SU-DHL-6 (cell line): ENCODE measurements around the gene BPIFB2.

Experiments used
- H2AFZ ChIP-seq: fragments of 200-600 bp; sonication (generic); 2 replicates; pipeline ENCODE4 v1.6.1; 2014; ENCODE audit warnings: low read depth, mild to moderate bottlenecking, moderate library complexity, mixed read lengths, antibody characterized with exemption, low read length; ENCODE audit not compliant: severe bottlenecking
- H3F3A ChIP-seq: fragments of 200-600 bp; shearing (Covaris generic); 2 replicates; pipeline ENCODE4 v1.6.0; 2016; ENCODE audit warnings: antibody characterized with exemption, mild to moderate bottlenecking; ENCODE audit not compliant: insufficient read depth
- H3K27ac ChIP-seq: fragments of 200-600 bp; sonication (generic); 2 replicates; pipeline ENCODE4 v1.5.1; 2016; ENCODE audit warnings: low read depth, mild to moderate bottlenecking, low read length, moderate library complexity, mixed read lengths
- H3K27me3 ChIP-seq: fragments of 200-600 bp; sonication (generic), shearing (Covaris generic); 2 replicates; pipeline ENCODE4 v1.6.0; 2014; ENCODE audit warnings: mild to moderate bottlenecking, low read length
- H3K36me3 ChIP-seq: fragments of 200-600 bp; sonication (generic); 2 replicates; pipeline ENCODE4 v1.6.1; 2014; ENCODE audit warnings: mild to moderate bottlenecking, low read length, mixed read lengths
- H3K4me2 ChIP-seq: fragments of 300-600, 200-600 bp; shearing (Covaris generic), sonication (generic); 2 replicates; pipeline ENCODE4 v1.6.0; 2014; ENCODE audit warnings: low read length, low read depth, mild to moderate bottlenecking; ENCODE audit not compliant: poor library complexity, severe bottlenecking
- H3K4me3 ChIP-seq: fragments of 200-600 bp; sonication (generic); 2 replicates; pipeline ENCODE4 v1.5.1; 2014; ENCODE audit warnings: antibody characterized with exemption, low read length, mild to moderate bottlenecking, mixed read lengths; ENCODE audit not compliant: insufficient read depth, poor library complexity, severe bottlenecking
- H3K79me2 ChIP-seq: fragments of 200-600 bp; sonication (generic); 2 replicates; pipeline ENCODE4 v1.6.1; 2014; ENCODE audit warnings: mild to moderate bottlenecking, low read length, moderate library complexity; ENCODE audit not compliant: insufficient read depth
- H3K9ac ChIP-seq: fragments of 200-600 bp; sonication (generic); 2 replicates; pipeline ENCODE4 v1.7.0; 2014; ENCODE audit warnings: mild to moderate bottlenecking, low read length
- H3K9me2 ChIP-seq: fragments of 200-600 bp; sonication (generic); replicated peaks from 2 replicates; pipeline ENCODE4 v1.6.1; 2014; ENCODE audit warnings: low read length; ENCODE audit not compliant: insufficient read depth
- H3K9me3 ChIP-seq: fragments of 200-600 bp; sonication (generic); 2 replicates; pipeline ENCODE4 v1.6.1; 2014; ENCODE audit warnings: low read length, mixed read lengths; ENCODE audit not compliant: insufficient read depth
- H4K20me1 ChIP-seq: fragments of 200-600 bp; sonication (generic); 2 replicates; pipeline ENCODE4 v1.6.1; 2014; ENCODE audit warnings: low read depth, mild to moderate bottlenecking, antibody characterized with exemption, low read length, moderate library complexity, mixed read lengths
- EZH2phosphoT487 ChIP-seq: fragments of 200-600 bp; sonication (generic), shearing (Covaris generic); conservative IDR thresholded peaks from 2 replicates; pipeline ENCODE4 v1.6.1; 2018; ENCODE audit warnings: mild to moderate bottlenecking, antibody characterized with exemption, low read length, moderate library complexity, mixed read lengths
- TF ChIP-seq, protein P1 (sequence below): fragments of 200-600 bp; sonication (generic); IDR thresholded peaks from one replicate; pipeline ENCODE4 v1.5.1; 2017; ENCODE audit warnings: antibody characterized with exemption, mild to moderate bottlenecking, low read length, moderate library complexity; ENCODE audit not compliant: insufficient read depth, poor library complexity, severe bottlenecking

BPIFB2 gene

DNA sequence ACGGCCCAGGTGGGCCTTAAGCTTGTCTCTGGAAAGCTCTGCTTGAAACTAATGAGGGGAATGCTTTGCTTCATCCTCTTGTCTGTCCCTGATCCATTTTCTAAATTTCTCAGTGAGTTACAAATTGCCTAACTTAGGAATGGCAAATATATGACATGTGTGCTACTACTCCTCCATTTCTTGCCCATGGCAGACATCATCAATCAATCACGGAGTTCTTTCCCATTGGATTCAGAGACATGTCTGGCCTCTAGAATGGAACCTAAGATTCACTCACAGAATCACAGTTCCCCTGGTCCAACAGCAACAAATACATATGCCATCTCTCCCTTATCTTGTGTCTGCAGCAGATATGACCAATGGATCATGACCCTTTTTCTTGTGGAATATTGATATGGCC lies 65.3 kb downstream of the BPIFB2 start:
- Histone ChIP-seq H3K4me3 (no peak overlapping the region), H3F3A (no peaks in the 10 kb centered on the region), H3K36me3 (no peaks in the 10 kb centered on the region), H3K9ac (no peak overlapping the region), H3K9me3 (no peaks in the 10 kb centered on the region), H3K27me3 (no peaks in the 10 kb centered on the region), H4K20me1 (no peaks in the 10 kb centered on the region), H3K79me2 (no peaks in the 10 kb centered on the region), H3K4me2 (no peak overlapping the region), H3K27ac (no peak overlapping the region), H2AFZ (no peak overlapping the region), H3K9me2 (no peaks in the 10 kb centered on the region)
- no peak for TF ChIP-seq EZH2phosphoT487
- TF ChIP-seq, protein P1, sequence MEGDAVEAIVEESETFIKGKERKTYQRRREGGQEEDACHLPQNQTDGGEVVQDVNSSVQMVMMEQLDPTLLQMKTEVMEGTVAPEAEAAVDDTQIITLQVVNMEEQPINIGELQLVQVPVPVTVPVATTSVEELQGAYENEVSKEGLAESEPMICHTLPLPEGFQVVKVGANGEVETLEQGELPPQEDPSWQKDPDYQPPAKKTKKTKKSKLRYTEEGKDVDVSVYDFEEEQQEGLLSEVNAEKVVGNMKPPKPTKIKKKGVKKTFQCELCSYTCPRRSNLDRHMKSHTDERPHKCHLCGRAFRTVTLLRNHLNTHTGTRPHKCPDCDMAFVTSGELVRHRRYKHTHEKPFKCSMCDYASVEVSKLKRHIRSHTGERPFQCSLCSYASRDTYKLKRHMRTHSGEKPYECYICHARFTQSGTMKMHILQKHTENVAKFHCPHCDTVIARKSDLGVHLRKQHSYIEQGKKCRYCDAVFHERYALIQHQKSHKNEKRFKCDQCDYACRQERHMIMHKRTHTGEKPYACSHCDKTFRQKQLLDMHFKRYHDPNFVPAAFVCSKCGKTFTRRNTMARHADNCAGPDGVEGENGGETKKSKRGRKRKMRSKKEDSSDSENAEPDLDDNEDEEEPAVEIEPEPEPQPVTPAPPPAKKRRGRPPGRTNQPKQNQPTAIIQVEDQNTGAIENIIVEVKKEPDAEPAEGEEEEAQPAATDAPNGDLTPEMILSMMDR, result no peak
